GM13976 (cell line): Measurements from ENCODE around the gene RDH11.

ENCODE experiments used
- DNase-seq: peaks from one replicate; pipeline ENCODE4 v3.0.0; 2012; ENCODE audit warnings: low spot score
- CTCF ChIP-seq: IDR thresholded peaks from 2 replicates; pipeline ENCODE4 v1.5.1; 2012; ENCODE audit warnings: borderline replicate concordance, mild to moderate bottlenecking; ENCODE audit not compliant: insufficient read depth; ENCODE audit errors: extremely low read depth, missing control alignments, control extremely low read depth
- in situ Hi-C: fragments of 300-500 bp; cut with MboI; formaldehyde crosslinking; loops from one replicate; pipeline ENCODE4 v1.12.0; 2022; ENCODE audit warnings: low sequenced_read_pairs, mixed read lengths, inconsistent platforms; ENCODE audit not compliant: unreplicated experiment

RDH11 gene

GRCh38 chr14:67690011-67690410 lies 5.6 kb downstream of the RDH11 start:
- DNase-seq, result no peak
- no peak for TF ChIP-seq CTCF
- in situ Hi-C loops, result no loop called here

GRCh38 chr14:67683842-67684241 lies 11.7 kb downstream of the RDH11 start:
- TF ChIP-seq CTCF, result no peak
- DNase-seq, result no peak
- in situ Hi-C loops, result no loop called here

- no peak for TF ChIP-seq CTCF
- DNase-seq, result no peak
- in situ Hi-C loops, result no loop called here
Observed at GRCh38 chr14:67680941-67681340, 14.6 kb downstream of the RDH11 start.

GRCh38 chr14:67680121-67680602 lies 15.4 kb downstream of the RDH11 start:
- in situ Hi-C loops, result no loop called here
- no peak for TF ChIP-seq CTCF
- peak; percentile 81 for DNase-seq

- no peak for TF ChIP-seq CTCF
- in situ Hi-C loops, result no loop called here
- no peak for DNase-seq
Observed at GRCh38 chr14:67679006-67679405, 16.6 kb downstream of the RDH11 start.

GRCh38 chr14:67675219-67675582 lies 20.4 kb downstream of the RDH11 start:
- TF ChIP-seq CTCF, result no peak
- in situ Hi-C loops, result no loop called here
- DNase-seq, result no peak
